ENCODE data around the gene ZNF408.

- TF ChIP-seq POLR2A (IDR thresholded peaks at IDR 0.05; ENCODE audit: low read depth, low read length) = no peak
- TF ChIP-seq POLR2AphosphoS5 (IDR thresholded peaks at IDR 0.05; ENCODE audit: low read depth, low read length) = no peak
- no peak for TF ChIP-seq SPI1 (IDR thresholded peaks at IDR 0.05; ENCODE audit: low read depth, low read length)
- TF ChIP-seq TAF1 (IDR thresholded peaks at IDR 0.05; ENCODE audit: low read depth, low read length) = no peak
- no peak for TF ChIP-seq PAX5 (IDR thresholded peaks at IDR 0.05; ENCODE audit: insufficient read depth, low read length, severe bottlenecking)
- TF ChIP-seq POU2F2 (IDR thresholded peaks at IDR 0.05; ENCODE audit: low read depth, low read length) = no peak
These were observed 4.6 kb upstream of the ZNF408 start for GRCh38 chr11:46696212-46696558.

Measured in GM12891 (cell line).